Mesenchymal stem cell (in vitro differentiated cells and primary cell): ENCODE results near the gene MMP25.

Experiments
- DNase-seq: peaks from one replicate; pipeline ENCODE4 v3.0.0-alpha.2; 2013
- H2AFZ ChIP-seq: one replicate; pipeline ENCODE4 v1.6.1; 2013; ENCODE audit warnings: low read depth, mild to moderate bottlenecking, control low read depth, inconsistent platforms, low read length, moderate library complexity
- H2AK5ac ChIP-seq: 2 replicates; pipeline ENCODE4 v1.6.1; 2013; ENCODE audit warnings: low read length, moderate library complexity, mild to moderate bottlenecking, inconsistent platforms; ENCODE audit not compliant: severe bottlenecking
- H2BK120ac ChIP-seq: one replicate; pipeline ENCODE4 v1.6.1; 2013; ENCODE audit warnings: low read depth, mild to moderate bottlenecking, inconsistent platforms, low read length, moderate library complexity
- H2BK12ac ChIP-seq, 2 experiments: one replicate each; pipeline ENCODE4 v1.6.1; 2013; ENCODE audit warnings: inconsistent platforms in 2 of 2, low read length in 2 of 2, mild to moderate bottlenecking in 2 of 2, moderate library complexity in 2 of 2, control low read depth in 1 of 2
- H2BK15ac ChIP-seq: one replicate; pipeline ENCODE4 v1.6.1; 2013; ENCODE audit warnings: mild to moderate bottlenecking, low read depth, inconsistent platforms; ENCODE audit not compliant: poor library complexity, severe bottlenecking
- H2BK5ac ChIP-seq: 2 replicates; pipeline ENCODE4 v1.6.1; 2013; ENCODE audit warnings: low read depth, mild to moderate bottlenecking, low read length, control low read depth, inconsistent platforms; ENCODE audit not compliant: poor library complexity, severe bottlenecking
- H3K14ac ChIP-seq, 2 experiments: one replicate each; pipeline ENCODE4 v1.6.1; 2013; ENCODE audit warnings: inconsistent platforms in 2 of 2, low read length in 2 of 2, control low read depth in 1 of 2, mild to moderate bottlenecking in 1 of 2, moderate library complexity in 1 of 2
- H3K18ac ChIP-seq, 2 experiments: one replicate each; pipeline ENCODE4 v1.6.1; 2013; ENCODE audit warnings: inconsistent platforms in 2 of 2, low read length in 2 of 2, control low read depth in 1 of 2, low read depth in 1 of 2, mild to moderate bottlenecking in 1 of 2
- H3K23ac ChIP-seq, 2 experiments: one replicate each; pipeline ENCODE4 v1.6.1; 2013; ENCODE audit warnings: inconsistent platforms in 2 of 2, low read length in 2 of 2, mild to moderate bottlenecking in 2 of 2, moderate library complexity in 2 of 2, control low read depth in 1 of 2
- H3K27ac ChIP-seq: 2 replicates; pipeline ENCODE4 v1.5.1; 2013; ENCODE audit warnings: mild to moderate bottlenecking, moderate library complexity, low read length, control low read depth, inconsistent platforms; ENCODE audit not compliant: poor library complexity, severe bottlenecking
- H3K27me3 ChIP-seq, 2 experiments: 2 replicates each; pipeline versions ENCODE4 v1.6.1 to v1.7.0; 2013; ENCODE audit warnings: low read length in 2 of 2, mild to moderate bottlenecking in 2 of 2, moderate library complexity in 2 of 2, control low read depth in 1 of 2, inconsistent platforms in 1 of 2; ENCODE audit not compliant: control insufficient read depth in 1 of 2, insufficient read depth in 1 of 2
- H3K36me3 ChIP-seq, 2 experiments: 2 replicates each; pipeline versions ENCODE4 v1.6.1 to v1.7.0; 2013; ENCODE audit warnings: low read length in 2 of 2, control low read depth in 1 of 2, inconsistent platforms in 1 of 2, low read depth in 1 of 2, mild to moderate bottlenecking in 1 of 2; ENCODE audit not compliant: insufficient read depth in 2 of 2, control insufficient read depth in 1 of 2
- H3K4ac ChIP-seq, 2 experiments: one replicate each; pipeline ENCODE4 v1.6.1; 2013; ENCODE audit warnings: inconsistent platforms in 2 of 2, low read length in 2 of 2, mild to moderate bottlenecking in 2 of 2, moderate library complexity in 2 of 2, control low read depth in 1 of 2, low read depth in 1 of 2
- H3K4me1 ChIP-seq: 2 replicates; pipeline ENCODE4 v1.6.1; 2013; ENCODE audit warnings: low read depth, low read length, control low read depth; ENCODE audit not compliant: control insufficient read depth, insufficient read depth
- H3K4me2 ChIP-seq: 2 replicates; pipeline ENCODE4 v1.6.1; 2013; ENCODE audit warnings: low read length, mild to moderate bottlenecking, inconsistent platforms; ENCODE audit not compliant: poor library complexity, severe bottlenecking
- H3K4me3 ChIP-seq, 2 experiments: 2 replicates each; pipeline versions ENCODE4 v1.5.1 to v1.7.0; 2013; ENCODE audit warnings: low read length in 2 of 2, mild to moderate bottlenecking in 2 of 2, control low read depth in 1 of 2, low read depth in 1 of 2; ENCODE audit not compliant: insufficient read depth in 1 of 2
- H3K79me1 ChIP-seq: replicated peaks from 2 replicates; pipeline ENCODE4 v1.6.1; 2013; ENCODE audit warnings: mild to moderate bottlenecking, control low read depth, low read length, inconsistent platforms; ENCODE audit not compliant: poor library complexity, severe bottlenecking
- H3K9ac ChIP-seq: 2 replicates; pipeline ENCODE4 v1.7.0; 2013; ENCODE audit warnings: mild to moderate bottlenecking, low read length, moderate library complexity
- H3K9me3 ChIP-seq: 2 replicates; pipeline ENCODE4 v1.7.0; 2013; ENCODE audit warnings: mild to moderate bottlenecking, low read length; ENCODE audit not compliant: control insufficient read depth
- H4K8ac ChIP-seq: one replicate; pipeline ENCODE4 v1.6.1; 2013; ENCODE audit warnings: inconsistent platforms, mild to moderate bottlenecking, low read length, moderate library complexity
- H4K91ac ChIP-seq: one replicate; pipeline ENCODE4 v1.6.1; 2013; ENCODE audit warnings: mild to moderate bottlenecking, low read length, inconsistent platforms
- WGBS: methylation state at CpG from one replicate; pipeline ENCODE4 v1.1.7; 2013; ENCODE audit warnings: mixed read lengths; 5-methylcytosine and 5-hydroxymethylcytosine counted together

The MMP25 gene

GRCh38 chr16:3086596-3087242 is 40.4 kb downstream of the MMP25 start:
- H3K4me3 ChIP-seq = no peak overlapping the region
- 68% methylated on average over 12 of the region's 14 CpGs for WGBS
- H3K4me1 ChIP-seq = peaks cover 11% of the 10 kb centered on the region
- no peak overlapping the region for H2BK12ac ChIP-seq
- no peak overlapping the region for H4K91ac ChIP-seq
- no peak overlapping the region for H2AK5ac ChIP-seq
- no peaks in the 10 kb centered on the region for H3K9me3 ChIP-seq
- H2AFZ ChIP-seq = no peak overlapping the region
- H4K8ac ChIP-seq = no peak overlapping the region
- H3K27me3 ChIP-seq = peaks cover 7 to 50% of the 10 kb centered on the region in 2 experiments
- no peak overlapping the region for H3K23ac ChIP-seq
- H3K14ac ChIP-seq = no peak overlapping the region
- no peak overlapping the region for H3K27ac ChIP-seq
- H3K18ac ChIP-seq = no peak overlapping the region
- no peak overlapping the region for H3K4me2 ChIP-seq
- no peaks in the 10 kb centered on the region for H3K36me3 ChIP-seq
- H3K9ac ChIP-seq = no peak overlapping the region
- no peak overlapping the region for H2BK120ac ChIP-seq
- no peak overlapping the region for H2BK5ac ChIP-seq
- H3K79me1 ChIP-seq = no peaks in the 10 kb centered on the region
- H3K4ac ChIP-seq = no peak overlapping the region
- H2BK15ac ChIP-seq = no peak overlapping the region
- DNase-seq = no peak

- H2BK15ac ChIP-seq = no peak overlapping the region
- no peak overlapping the region for H2BK5ac ChIP-seq
- H3K4me2 ChIP-seq = no peak overlapping the region
- no peak overlapping the region for H3K23ac ChIP-seq
- H3K18ac ChIP-seq = no peak overlapping the region
- H3K9me3 ChIP-seq = no peaks in the 10 kb centered on the region
- H2AFZ ChIP-seq = no peak overlapping the region
- peaks cover 11% of the 10 kb centered on the region for H3K4me1 ChIP-seq
- no peak for DNase-seq
- no peak overlapping the region for H2AK5ac ChIP-seq
- no peak overlapping the region for H3K9ac ChIP-seq
- no peak overlapping the region for H3K4ac ChIP-seq
- H3K14ac ChIP-seq = no peak overlapping the region
- H3K4me3 ChIP-seq = no peak overlapping the region
- H2BK120ac ChIP-seq = no peak overlapping the region
- H3K36me3 ChIP-seq = no peaks in the 10 kb centered on the region
- no peaks in the 10 kb centered on the region for H3K79me1 ChIP-seq
- H4K8ac ChIP-seq = no peak overlapping the region
- H3K27ac ChIP-seq = no peak overlapping the region
- H3K27me3 ChIP-seq = peaks cover 12 to 57% of the 10 kb centered on the region in 2 experiments
- H4K91ac ChIP-seq = no peak overlapping the region
- no peak overlapping the region for H2BK12ac ChIP-seq
- 74% methylated on average over 18 of the region's 18 CpGs for WGBS
These were observed 41.2 kb downstream of the MMP25 start for GRCh38 chr16:3087243-3088235.

GRCh38 chr16:3088450-3088849 is 42.1 kb downstream of the MMP25 start:
- Histone ChIP-seq H3K27ac (no peak overlapping the region), H3K4me3 (no peak overlapping the region), H3K4me2 (no peak overlapping the region), H3K79me1 (no peaks in the 10 kb centered on the region), H3K4ac (no peak overlapping the region), H3K27me3 (peaks cover 17 to 54% of the 10 kb centered on the region in 2 experiments), H2AFZ (no peak overlapping the region), H4K91ac (no peak overlapping the region), H3K4me1 (peaks cover 11% of the 10 kb centered on the region), H3K18ac (no peak overlapping the region), H2BK120ac (no peak overlapping the region), H3K14ac (no peak overlapping the region), H2BK5ac (no peak overlapping the region), H3K36me3 (no peaks in the 10 kb centered on the region), H2AK5ac (no peak overlapping the region), H3K23ac (no peak overlapping the region), H2BK12ac (no peak overlapping the region), H2BK15ac (no peak overlapping the region), H3K9me3 (no peaks in the 10 kb centered on the region), H4K8ac (no peak overlapping the region), H3K9ac (no peak overlapping the region)
- no peak for DNase-seq
- 94% methylated on average over 6 of the region's 7 CpGs for WGBS
